Endothelial cell of umbilical vein (primary cell): ENCODE measurements around the gene RRP8. TPM values are rescaled to one million over a fixed set of nuclear protein-coding genes. Genes with fewer than 3 reads are reported as not detected.

Source experiments
- BruUV-seq: library from RNA; stranded (reverse); fragments of 400-500 nt; replicated peaks from 2 replicates; lab custom pipeline; 2021; lab: Mats Ljungman, UMichigan
- CTCF ChIA-PET: fragments of 300-600, 350-600 bp; sonication (Branson Sonifier 250); formaldehyde crosslinking; loops from one replicate; lab custom pipeline; 2021; ENCODE audit warnings: antibody characterized with exemption, inconsistent platforms; lab: Charles Lee
- POLR2A ChIA-PET: fragments of 300-600, 350-600 bp; sonication (Branson Sonifier 250); formaldehyde crosslinking; loops from one replicate; lab custom pipeline; 2021; ENCODE audit warnings: antibody characterized with exemption, inconsistent platforms; lab: Charles Lee
- DNase-seq: peaks from one replicate; pipeline ENCODE4 v3.0.0-alpha.2; 2011; ENCODE audit warnings: low read depth, low spot score
- FAIRE-seq: peaks from 2 replicates; lab custom pipeline; 2011; peaks lifted over from hg19 to GRCh38; lab: Jason Lieb, UNC
- H2AFZ ChIP-seq: 2 replicates; pipeline ENCODE4 v1.6.0; 2012; ENCODE audit warnings: low read depth, low read length, control low read depth, inconsistent platforms
- H3K27ac ChIP-seq: 2 replicates; pipeline ENCODE4 v1.5.1; 2011; ENCODE audit warnings: low read depth, mild to moderate bottlenecking, control low read depth, low read length, moderate library complexity; ENCODE audit not compliant: insufficient read depth
- H3K27me3 ChIP-seq, 2 experiments: 2 replicates each; pipeline versions ENCODE4 v1.6.0 to v1.6.1; 2011; ENCODE audit warnings: low read length in 2 of 2, mixed read lengths in 1 of 2; ENCODE audit not compliant: control insufficient read depth in 2 of 2, insufficient read depth in 2 of 2
- H3K36me3 ChIP-seq, 2 experiments: 2 replicates in 1 of 2; 3 replicates in 1 of 2; pipeline ENCODE4 v1.5.1; 2011; ENCODE audit warnings: low read length in 2 of 2, mild to moderate bottlenecking in 1 of 2, moderate library complexity in 1 of 2; ENCODE audit not compliant: control insufficient read depth in 2 of 2, insufficient read depth in 2 of 2; ENCODE audit errors: extremely low read depth in 1 of 2
- H3K4me1 ChIP-seq: 3 replicates; pipeline ENCODE4 v1.5.1; 2011; ENCODE audit warnings: mild to moderate bottlenecking, low read length; ENCODE audit not compliant: control insufficient read depth, insufficient read depth; ENCODE audit errors: extremely low read depth
- H3K4me2 ChIP-seq: 2 replicates; pipeline ENCODE4 v1.6.1; 2011; ENCODE audit warnings: low read length, control low read depth, mixed read lengths; ENCODE audit not compliant: insufficient read depth
- H3K4me3 ChIP-seq, 3 experiments: fragments of 200-600 bp in 1 of 3; sonication (generic), shearing (Covaris generic) in 1 of 3; replicated peaks in 1 of 3; 2 replicates each; pipeline ENCODE4 v1.5.1; 2011 to 2016; ENCODE audit warnings: control low read depth in 3 of 3, low read length in 3 of 3, mild to moderate bottlenecking in 2 of 3, inconsistent platforms in 1 of 3, low read depth in 1 of 3, moderate library complexity in 1 of 3; ENCODE audit not compliant: insufficient read depth in 1 of 3
- H3K79me2 ChIP-seq: 2 replicates; pipeline ENCODE4 v1.6.0; 2012; ENCODE audit warnings: low read length, inconsistent platforms; ENCODE audit not compliant: control insufficient read depth, insufficient read depth
- H3K9ac ChIP-seq: replicated peaks from 2 replicates; pipeline ENCODE3; 2011; ENCODE audit warnings: low read length, control low read depth; ENCODE audit not compliant: insufficient read depth; ENCODE audit errors: extremely low read depth
- H3K9me1 ChIP-seq: replicated peaks from 3 replicates; pipeline ENCODE4 v1.6.0; 2011; ENCODE audit warnings: mild to moderate bottlenecking, low read length; ENCODE audit not compliant: control insufficient read depth, insufficient read depth; ENCODE audit errors: extremely low read depth
- H3K9me3 ChIP-seq: replicated peaks from 2 replicates; pipeline ENCODE4 v1.5.1; 2012; ENCODE audit warnings: low read length, inconsistent platforms; ENCODE audit not compliant: control insufficient read depth, insufficient read depth
- H4K20me1 ChIP-seq: replicated peaks from 2 replicates; pipeline ENCODE3; 2011; ENCODE audit warnings: mild to moderate bottlenecking, low read length; ENCODE audit not compliant: control insufficient read depth, insufficient read depth; ENCODE audit errors: extremely low read depth
- EZH2 ChIP-seq: IDR thresholded peaks from 2 replicates; pipeline ENCODE4 v1.6.1; 2012; ENCODE audit warnings: borderline replicate concordance, low read depth, mild to moderate bottlenecking, moderate library complexity, low read length, inconsistent platforms; ENCODE audit not compliant: severe bottlenecking
- FOS ChIP-seq: IDR thresholded peaks from 2 replicates; pipeline ENCODE4 v1.6.1; 2011; ENCODE audit warnings: mild to moderate bottlenecking, low read length, moderate library complexity, borderline replicate concordance; ENCODE audit not compliant: insufficient read depth
- GATA2 ChIP-seq: IDR thresholded peaks from 2 replicates; pipeline ENCODE4 v1.7.0; 2011; ENCODE audit warnings: low read depth, mild to moderate bottlenecking, moderate library complexity, mixed read lengths, low read length; ENCODE audit not compliant: insufficient read length, insufficient read depth
- JUN ChIP-seq: IDR thresholded peaks from 2 replicates; pipeline ENCODE4 v1.6.1; 2011; ENCODE audit warnings: borderline replicate concordance, low read depth; ENCODE audit not compliant: insufficient read length, insufficient read depth
- MAX ChIP-seq: IDR thresholded peaks from 2 replicates; pipeline ENCODE4 v1.6.1; 2011; ENCODE audit not compliant: insufficient read depth, insufficient read length
- MYC ChIP-seq: IDR thresholded peaks from one replicate; pipeline ENCODE4 v1.6.1; 2011; ENCODE audit warnings: mild to moderate bottlenecking, low read depth, low read length
- POLR2A ChIP-seq: IDR thresholded peaks from 2 replicates; pipeline ENCODE4 v1.6.1; 2012; ENCODE audit warnings: low read depth, mild to moderate bottlenecking, control low read depth, low read length
- POLR2AphosphoS5 ChIP-seq: IDR thresholded peaks from 2 replicates; pipeline ENCODE4 v1.6.1; 2012; ENCODE audit warnings: low read depth, mild to moderate bottlenecking, control low read depth, low read length, moderate library complexity; ENCODE audit not compliant: insufficient read depth
- dilution Hi-C: fragments of 300-500 bp; cut with MboI; formaldehyde crosslinking; loops from one replicate; pipeline ENCODE4 v1.15.0; 2019; ENCODE audit warnings: low sequenced_read_pairs; ENCODE audit not compliant: extremely low pct_ligation_motif_present
- intact Hi-C: fragments of 100-400 bp; cut with micrococcal nuclease; formaldehyde crosslinking; loops from one replicate; pipeline ENCODE4 v1.10.0; 2022
- polyA plus RNA-seq, 4 experiments: library from polyadenylated mRNA; depleted of rRNA in 3 of 4; stranded (reverse) in 3 of 4; unstranded in 1 of 4; fragments of >200 nt; gene quantifications; 2 replicates each; pipeline versions ENCODE4 v1.2.1 to v1.2.3, GENCODE V29; 2011 to 2012; ENCODE audit warnings: missing spikeins in 1 of 4
- total RNA-seq: library from RNA; stranded (reverse); gene quantifications from 2 replicates; pipeline ENCODE4 v1.2.3, GENCODE V29; 2021
- TF ChIP-seq, protein P1 (sequence below), 2 donors: IDR thresholded peaks; 1 replicate in 1 of 2; 2 replicates in 1 of 2; pipeline ENCODE4 v1.5.1; 2011; ENCODE audit warnings: low read length in 2 of 2, mild to moderate bottlenecking in 2 of 2, moderate library complexity in 2 of 2, control low read depth in 1 of 2, inconsistent platforms in 1 of 2, low read depth in 1 of 2; ENCODE audit not compliant: insufficient read depth in 1 of 2; ENCODE audit errors: extremely low read depth in 1 of 2

RRP8 gene
- total and polyA plus RNA-seq, 2 donors (not counting 3 experiments of a cell fraction or from before 2014, with no cell fraction given) = 6.4 to 19.4 TPM

DNA sequence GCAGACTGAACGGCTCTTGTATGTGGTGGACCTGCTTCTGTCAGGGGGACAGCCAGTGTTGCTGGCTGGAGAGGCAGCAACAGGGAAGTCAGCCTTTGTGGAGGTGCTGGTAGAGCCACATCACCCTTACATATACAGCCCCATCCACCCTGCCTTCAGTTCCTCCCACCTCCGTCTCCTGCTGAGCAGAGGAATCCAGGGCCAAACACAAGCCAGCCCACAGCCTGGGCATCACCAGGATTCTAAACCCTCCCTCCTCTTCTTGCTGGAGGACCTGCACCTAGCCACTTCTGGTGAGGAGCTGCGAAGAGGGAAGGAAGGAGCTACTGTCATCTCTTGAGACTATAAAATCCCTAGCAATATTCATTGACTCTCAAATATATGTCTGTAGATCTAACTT lies 54.8 kb downstream of the RRP8 start:
- Histone ChIP-seq H3K9me3 (no peaks in the 10 kb centered on the region), H3K36me3 (no peaks in the 10 kb centered on the region), H3K9me1 (no peaks in the 10 kb centered on the region), H3K4me1 (no peaks in the 10 kb centered on the region), H3K9ac (no peak overlapping the region), H3K4me3 (no peak overlapping the region), H3K27ac (no peak overlapping the region), H3K79me2 (no peaks in the 10 kb centered on the region), H3K27me3 (no peaks in the 10 kb centered on the region), H3K4me2 (no peak overlapping the region), H2AFZ (no peak overlapping the region), H4K20me1 (no peaks in the 10 kb centered on the region)
- no peak for TF ChIP-seq JUN
- no peak for TF ChIP-seq MYC
- no peak for TF ChIP-seq EZH2
- TF ChIP-seq POLR2A = no peak
- no peak for TF ChIP-seq POLR2AphosphoS5
- TF ChIP-seq FOS = no peak
- TF ChIP-seq MAX = no peak
- TF ChIP-seq, protein P1, sequence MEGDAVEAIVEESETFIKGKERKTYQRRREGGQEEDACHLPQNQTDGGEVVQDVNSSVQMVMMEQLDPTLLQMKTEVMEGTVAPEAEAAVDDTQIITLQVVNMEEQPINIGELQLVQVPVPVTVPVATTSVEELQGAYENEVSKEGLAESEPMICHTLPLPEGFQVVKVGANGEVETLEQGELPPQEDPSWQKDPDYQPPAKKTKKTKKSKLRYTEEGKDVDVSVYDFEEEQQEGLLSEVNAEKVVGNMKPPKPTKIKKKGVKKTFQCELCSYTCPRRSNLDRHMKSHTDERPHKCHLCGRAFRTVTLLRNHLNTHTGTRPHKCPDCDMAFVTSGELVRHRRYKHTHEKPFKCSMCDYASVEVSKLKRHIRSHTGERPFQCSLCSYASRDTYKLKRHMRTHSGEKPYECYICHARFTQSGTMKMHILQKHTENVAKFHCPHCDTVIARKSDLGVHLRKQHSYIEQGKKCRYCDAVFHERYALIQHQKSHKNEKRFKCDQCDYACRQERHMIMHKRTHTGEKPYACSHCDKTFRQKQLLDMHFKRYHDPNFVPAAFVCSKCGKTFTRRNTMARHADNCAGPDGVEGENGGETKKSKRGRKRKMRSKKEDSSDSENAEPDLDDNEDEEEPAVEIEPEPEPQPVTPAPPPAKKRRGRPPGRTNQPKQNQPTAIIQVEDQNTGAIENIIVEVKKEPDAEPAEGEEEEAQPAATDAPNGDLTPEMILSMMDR (IDR thresholded peaks at IDR 0.05; ENCODE audit: extremely low read depth in 1 of 2, insufficient read depth in 1 of 2, low read depth in 1 of 2, low read length in 2 of 2) = no peak
- no peak for TF ChIP-seq GATA2
- no TSS peak for BruUV-seq
- ChIA-PET POLR2A (no interaction called here), CTCF (interaction anchor here (5.4 kb wide), 1 partner anchor 17 kb away, joined by 31 read pairs; no protein-coding TSS in a partner anchor)
- DNase-seq = no peak
- intact Hi-C loops = no loop called here
- dilution Hi-C loops = no loop called here
- FAIRE-seq = no peak
